ENCODE data around the gene ZNF17. TPM values are rescaled to one million over a fixed set of nuclear protein-coding genes. Genes with fewer than 3 reads are reported as not detected.

Gene ZNF17
- total RNA-seq, 1 experiment from 2014 or later = 7.0 TPM

GRCh38 chr19:57434386-57435061 is 23.6 kb downstream of the ZNF17 start:
- no peak for DNase-seq (ENCODE audit: low read depth)

GRCh38 chr19:57435062-57435978 is 24.4 kb downstream of the ZNF17 start, which contains the start of gene ZNF749:
Gene ZNF749, plus strand, starts transcription at chr19:57435325. Its CDS starts 254 bp downstream, at chr19:57435579.
- DNase-seq (ENCODE audit: low read depth) = peak; percentile 97

GRCh38 chr19:57436417-57436816 is 25.5 kb downstream of the ZNF17 start:
- no peak for DNase-seq (ENCODE audit: low read depth)

- no peak for DNase-seq (ENCODE audit: low read depth)
Observed at GRCh38 chr19:57437931-57438330, 27.0 kb downstream of the ZNF17 start.

GRCh38 chr19:57438925-57439324 is 28.0 kb downstream of the ZNF17 start:
- DNase-seq (ENCODE audit: low read depth) = no peak

GRCh38 chr19:57441979-57442752 is 31.2 kb downstream of the ZNF17 start:
- no peak for DNase-seq (ENCODE audit: low read depth)

- no peak for DNase-seq (ENCODE audit: low read depth)
Observed at GRCh38 chr19:57443121-57443696, 32.2 kb downstream of the ZNF17 start.

- DNase-seq (ENCODE audit: low read depth) = no peak
Observed at GRCh38 chr19:57452307-57452706, 41.3 kb downstream of the ZNF17 start.

- peak; percentile 41 for DNase-seq (ENCODE audit: low read depth)
Observed at GRCh38 chr19:57465680-57466381, 54.9 kb downstream of the ZNF17 start.

GRCh38 chr19:57466489-57466888 is 55.5 kb downstream of the ZNF17 start:
- DNase-seq (ENCODE audit: low read depth) = no peak

Other genes starting within 250 kb of the ZNF17 start
- not detected in 2 replicates for gene DUXA, start 243.7 kb upstream of the ZNF17 start, total RNA-seq (2014; rRNA removed)
- 24.2 and 40.3 TPM in 2 replicates for gene ZNF264, start 219.7 kb upstream of the ZNF17 start, total RNA-seq (2014; rRNA removed)
- gene AURKC, start 180.1 kb upstream of the ZNF17 start, total RNA-seq (2014; rRNA removed) = 0.17 and 0.45 TPM in 2 replicates
- gene ZNF805, start 170.5 kb upstream of the ZNF17 start, total RNA-seq (2014; rRNA removed) = 8.6 and 9.2 TPM in 2 replicates
- 25.8 and 29.9 TPM in 2 replicates for gene ZNF460, start 130.7 kb upstream of the ZNF17 start, total RNA-seq (2014; rRNA removed)
- 6.5 and 7.1 TPM in 2 replicates for gene ZNF543, start 90.7 kb upstream of the ZNF17 start, total RNA-seq (2014; rRNA removed)
- gene ZNF304, start 59.9 kb upstream of the ZNF17 start, total RNA-seq (2014; rRNA removed) = 7.4 and 8.3 TPM in 2 replicates
- gene TRAPPC2B, start 47.6 kb upstream of the ZNF17 start, total RNA-seq (2014; rRNA removed) = 20.6 and 21.4 TPM in 2 replicates
- 3.5 and 5.2 TPM in 2 replicates for gene ZNF547, start 47.6 kb upstream of the ZNF17 start, total RNA-seq (2014; rRNA removed)
- gene ZNF548, start 21.3 kb upstream of the ZNF17 start, total RNA-seq (2014; rRNA removed) = 12.6 and 14.5 TPM in 2 replicates
- gene ZNF749, start 24.2 kb downstream of the ZNF17 start, total RNA-seq (2014; rRNA removed) = 8.8 TPM in 2 replicates
- gene VN1R1, start 46.0 kb downstream of the ZNF17 start, total RNA-seq (2014; rRNA removed) = 0.13 and 0.98 TPM in 2 replicates
- 11.1 and 17.9 TPM in 2 replicates for gene ZNF772, start 66.4 kb downstream of the ZNF17 start, total RNA-seq (2014; rRNA removed)
- gene ZNF419, start 76.6 kb downstream of the ZNF17 start, total RNA-seq (2014; rRNA removed) = 9.2 and 26.0 TPM in 2 replicates
- gene ZNF773, start 88.8 kb downstream of the ZNF17 start, total RNA-seq (2014; rRNA removed) = 6.3 and 11.3 TPM in 2 replicates
- 5.9 and 6.0 TPM in 2 replicates for gene ZNF549, start 116.2 kb downstream of the ZNF17 start, total RNA-seq (2014; rRNA removed)
- 7.6 and 9.1 TPM in 2 replicates for gene ZNF550, start 148.7 kb downstream of the ZNF17 start, total RNA-seq (2014; rRNA removed)
- 5.4 and 6.9 TPM in 2 replicates for gene ZNF416, start 167.8 kb downstream of the ZNF17 start, total RNA-seq (2014; rRNA removed)
- 5.1 and 5.4 TPM in 2 replicates for gene ZIK1, start 173.0 kb downstream of the ZNF17 start, total RNA-seq (2014; rRNA removed)
- gene ZNF530, start 188.7 kb downstream of the ZNF17 start, total RNA-seq (2014; rRNA removed) = 11.1 and 16.2 TPM in 2 replicates
- 22.3 and 22.9 TPM in 2 replicates for gene ZNF134, start 203.1 kb downstream of the ZNF17 start, total RNA-seq (2014; rRNA removed)
- gene ZNF211, start 222.0 kb downstream of the ZNF17 start, total RNA-seq (2014; rRNA removed) = 11.4 and 12.1 TPM in 2 replicates